ENCODE measurements around the gene TMPRSS13. TPM values are rescaled to one million over a fixed set of nuclear protein-coding genes. Genes with fewer than 3 reads are reported as not detected.
A peak's percentile ranks its signal among the peaks of the same experiment; 100 is the strongest.

Gene TMPRSS13
- total RNA-seq, 1 donor from 2014 or later, result 7.8 TPM

- peak; percentile 73 for DNase-seq
These were observed 78.1 kb downstream of the TMPRSS13 start for GRCh38 chr11:117851106-117851505.

Other genes with a start within 250 kb of the TMPRSS13 start
- gene DSCAML1, start 132.2 kb downstream of the TMPRSS13 start, total RNA-seq, result 0.89 TPM
- gene FXYD2, start 104.7 kb downstream of the TMPRSS13 start, total RNA-seq, result 1.5 TPM
- gene FXYD6, start 52.7 kb downstream of the TMPRSS13 start, total RNA-seq, result 30.3 TPM
- 9.1 TPM for gene IL10RA, start 57.0 kb upstream of the TMPRSS13 start, total RNA-seq
- gene TMPRSS4, start 147.7 kb upstream of the TMPRSS13 start, total RNA-seq, result 2.5 TPM
- not detected for gene SMIM35, start 157.6 kb upstream of the TMPRSS13 start, total RNA-seq
- gene SCN4B, start 223.4 kb upstream of the TMPRSS13 start, total RNA-seq, result 3.1 TPM
- 2.8 TPM for gene SCN2B, start 247.2 kb upstream of the TMPRSS13 start, total RNA-seq